ENCODE data around the gene RAD51AP1. TPM values are rescaled to one million over a fixed set of nuclear protein-coding genes. Genes with fewer than 3 reads are reported as not detected.
A peak's percentile ranks its signal among the peaks of the same experiment; 100 is the strongest.
"Not testable (repeated sequence)": the region's sequence is repeated elsewhere in the genome, so short reads cannot be mapped to it uniquely, and the experiment has no call there.

Gene RAD51AP1, protein sequence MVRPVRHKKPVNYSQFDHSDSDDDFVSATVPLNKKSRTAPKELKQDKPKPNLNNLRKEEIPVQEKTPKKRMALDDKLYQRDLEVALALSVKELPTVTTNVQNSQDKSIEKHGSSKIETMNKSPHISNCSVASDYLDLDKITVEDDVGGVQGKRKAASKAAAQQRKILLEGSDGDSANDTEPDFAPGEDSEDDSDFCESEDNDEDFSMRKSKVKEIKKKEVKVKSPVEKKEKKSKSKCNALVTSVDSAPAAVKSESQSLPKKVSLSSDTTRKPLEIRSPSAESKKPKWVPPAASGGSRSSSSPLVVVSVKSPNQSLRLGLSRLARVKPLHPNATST
- 1 to 10 TPM; 2.6 to 7.0 TPM for polyA plus RNA-seq

- 0% methylated on average over 49 of the region's 49 CpGs for WGBS, 2 donors
- H3K27me3 ChIP-seq (ENCODE audit: control insufficient read depth in 1 of 2, insufficient read depth in 2 of 2, low read length in 2 of 2): no peaks in the 10 kb centered on the region
- H3K9me3 ChIP-seq (ENCODE audit: control insufficient read depth in 2 of 2, insufficient read depth in 1 of 2, low read depth in 1 of 2, low read length in 1 of 2): no peaks in the 10 kb centered on the region
- peak within 1 kb of the TSS; percentile 83 to 94 for H3K27ac ChIP-seq (ENCODE audit: low read depth in 2 of 2, low read length in 1 of 2)
- H3K4me3 ChIP-seq (ENCODE audit: low read depth in 1 of 2, low read length in 2 of 2): peak within 1 kb of the TSS; percentile 67 to 99
- H3K36me3 ChIP-seq (ENCODE audit: control insufficient read depth in 2 of 2, insufficient read depth in 2 of 2, low read length in 1 of 2): no peaks in the 10 kb centered on the region
- no peaks in the 10 kb centered on the region for H3K4me1 ChIP-seq (ENCODE audit: control insufficient read depth in 2 of 2, insufficient read depth in 2 of 2, low read length in 1 of 2)
These were observed at the start of gene RAD51AP1 for GRCh38 chr12:4538207-4539160. Gene RAD51AP1, plus strand, starts transcription at chr12:4538890. Its CDS starts 50 bp downstream, at chr12:4538940.

DNA sequence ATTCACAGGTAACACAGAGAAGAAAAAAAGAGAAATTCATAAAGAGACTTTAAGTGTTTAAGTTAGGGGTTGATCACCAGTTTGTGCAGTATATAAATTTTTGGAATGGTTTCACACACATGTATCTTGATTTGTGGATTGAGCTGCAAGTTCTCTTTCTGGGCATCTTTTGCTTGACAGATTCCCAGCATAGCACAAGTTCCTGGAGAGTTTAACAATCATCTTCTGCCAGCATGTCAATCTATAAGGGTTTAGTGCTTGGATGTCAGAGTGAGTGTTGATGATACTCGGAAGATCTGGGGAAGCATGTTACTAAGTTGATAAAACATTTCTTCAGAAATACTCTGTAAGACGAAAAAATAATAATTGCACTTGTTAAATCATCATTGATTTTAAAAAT is 49.1 kb upstream of the RAD51AP1 start:
- no peaks in the 10 kb centered on the region for H3K27me3 ChIP-seq (ENCODE audit: control insufficient read depth in 1 of 2, insufficient read depth in 2 of 2, low read length in 2 of 2)
- no peak overlapping the region for H3K27ac ChIP-seq (ENCODE audit: low read depth in 2 of 2, low read length in 1 of 2)
- H3K4me3 ChIP-seq (ENCODE audit: low read depth in 1 of 2, low read length in 2 of 2): no peak overlapping the region
- H3K4me1 ChIP-seq (ENCODE audit: control insufficient read depth in 2 of 2, insufficient read depth in 2 of 2, low read length in 1 of 2): no peaks in the 10 kb centered on the region
- peaks cover 0 to 2% of the 10 kb centered on the region in 2 donors for H3K36me3 ChIP-seq (ENCODE audit: control insufficient read depth in 2 of 2, insufficient read depth in 2 of 2, low read length in 1 of 2)
- WGBS, 2 donors: 93 to 95% methylated on average over 2 of the region's 2 CpGs
- no peaks in the 10 kb centered on the region for H3K9me3 ChIP-seq (ENCODE audit: control insufficient read depth in 2 of 2, insufficient read depth in 1 of 2, low read depth in 1 of 2, low read length in 1 of 2)

DNA sequence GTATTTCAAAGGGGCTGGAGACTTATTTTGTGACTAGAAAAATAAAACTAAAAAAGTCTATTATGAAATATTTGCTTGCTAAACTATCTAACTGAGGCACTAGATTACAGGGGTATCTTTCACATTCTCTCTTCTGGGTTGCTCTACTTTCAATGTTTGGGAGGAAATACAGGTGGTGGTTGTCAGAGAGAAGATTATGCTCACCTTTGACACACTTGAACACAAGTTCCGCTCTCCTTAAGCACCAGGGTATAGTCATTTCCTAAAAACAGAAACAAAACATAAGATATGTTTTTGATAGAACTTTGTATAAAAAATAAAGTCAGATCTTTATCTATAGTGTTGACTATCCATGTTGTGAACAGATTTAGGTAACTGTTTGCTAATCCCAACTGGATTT is 47.7 kb upstream of the RAD51AP1 start:
- Histone ChIP-seq H3K36me3 (ENCODE audit: control insufficient read depth in 2 of 2, insufficient read depth in 2 of 2, low read length in 1 of 2) (peaks cover 0 to 5% of the 10 kb centered on the region in 2 donors), H3K4me1 (ENCODE audit: control insufficient read depth in 2 of 2, insufficient read depth in 2 of 2, low read length in 1 of 2) (no peaks in the 10 kb centered on the region), H3K27me3 (ENCODE audit: control insufficient read depth in 1 of 2, insufficient read depth in 2 of 2, low read length in 2 of 2) (no peaks in the 10 kb centered on the region), H3K27ac (ENCODE audit: low read depth in 2 of 2, low read length in 1 of 2) (no peak overlapping the region), H3K9me3 (ENCODE audit: control insufficient read depth in 2 of 2, insufficient read depth in 1 of 2, low read depth in 1 of 2, low read length in 1 of 2) (no peaks in the 10 kb centered on the region), H3K4me3 (ENCODE audit: low read depth in 1 of 2, low read length in 2 of 2) (no peak overlapping the region)
- WGBS, 2 donors: 90 to 97% methylated on average over 1 of the region's 1 CpG

DNA sequence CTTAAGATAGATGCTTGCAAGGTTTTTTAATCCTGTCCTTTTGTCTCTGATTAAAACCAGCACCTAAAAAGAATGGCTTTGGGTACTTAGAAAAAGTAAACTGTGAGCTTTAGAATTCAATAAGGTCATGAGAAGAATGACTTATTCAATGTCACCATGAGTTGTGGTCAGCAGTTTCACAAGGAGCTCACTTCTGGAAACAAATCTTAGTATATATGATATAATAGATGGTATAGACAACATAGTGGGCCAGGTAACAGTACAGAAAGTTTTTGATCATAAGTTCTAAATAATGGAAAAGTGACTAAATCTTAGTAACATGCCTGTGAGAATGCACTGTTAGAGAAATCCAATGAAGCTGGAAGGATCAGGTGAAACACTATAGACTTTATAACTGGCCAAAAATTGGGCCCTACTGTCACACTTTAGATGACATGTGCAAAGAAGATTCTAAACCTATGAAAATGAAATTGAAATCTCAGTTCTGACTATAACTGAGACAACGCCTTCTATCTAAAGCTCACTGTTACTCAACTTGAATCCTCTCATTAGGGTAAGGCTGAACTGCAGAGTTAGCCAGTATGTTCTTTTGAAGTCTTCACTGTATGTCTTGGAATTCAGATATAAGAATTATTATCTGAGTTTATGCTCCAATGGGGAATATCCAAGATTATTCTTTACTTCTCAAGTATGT is 42.4 kb upstream of the RAD51AP1 start:
- WGBS, 2 donors: 86 to 88% methylated on average over 1 of the region's 1 CpG

GRCh38 chr12:4499186-4499585 is 39.5 kb upstream of the RAD51AP1 start:
- Histone ChIP-seq H3K9me3 (ENCODE audit: control insufficient read depth in 2 of 2, insufficient read depth in 1 of 2, low read depth in 1 of 2, low read length in 1 of 2) (no peaks in the 10 kb centered on the region), H3K4me3 (ENCODE audit: low read depth in 1 of 2, low read length in 2 of 2) (no peak overlapping the region), H3K27ac (ENCODE audit: low read depth in 2 of 2, low read length in 1 of 2) (no peak overlapping the region), H3K27me3 (ENCODE audit: control insufficient read depth in 1 of 2, insufficient read depth in 2 of 2, low read length in 2 of 2) (no peaks in the 10 kb centered on the region), H3K4me1 (ENCODE audit: control insufficient read depth in 2 of 2, insufficient read depth in 2 of 2, low read length in 1 of 2) (no peaks in the 10 kb centered on the region), H3K36me3 (ENCODE audit: control insufficient read depth in 2 of 2, insufficient read depth in 2 of 2, low read length in 1 of 2) (peaks cover 3% of the 10 kb centered on the region in 2 donors)
- 98 to 100% methylated on average over 1 of the region's 1 CpG for WGBS, 2 donors

More for the DNA sequence above, 42.4 kb upstream of the RAD51AP1 start:
- Histone ChIP-seq H3K4me1 (ENCODE audit: control insufficient read depth in 2 of 2, insufficient read depth in 2 of 2, low read length in 1 of 2) (no peaks in the 10 kb centered on the region), H3K27ac (ENCODE audit: low read depth in 2 of 2, low read length in 1 of 2) (no peak overlapping the region), H3K9me3 (ENCODE audit: control insufficient read depth in 2 of 2, insufficient read depth in 1 of 2, low read depth in 1 of 2, low read length in 1 of 2) (no peaks in the 10 kb centered on the region), H3K27me3 (ENCODE audit: control insufficient read depth in 1 of 2, insufficient read depth in 2 of 2, low read length in 2 of 2) (no peaks in the 10 kb centered on the region), H3K4me3 (ENCODE audit: low read depth in 1 of 2, low read length in 2 of 2) (no peak overlapping the region), H3K36me3 (ENCODE audit: control insufficient read depth in 2 of 2, insufficient read depth in 2 of 2, low read length in 1 of 2) (peaks cover 0 to 3% of the 10 kb centered on the region in 2 donors)

DNA sequence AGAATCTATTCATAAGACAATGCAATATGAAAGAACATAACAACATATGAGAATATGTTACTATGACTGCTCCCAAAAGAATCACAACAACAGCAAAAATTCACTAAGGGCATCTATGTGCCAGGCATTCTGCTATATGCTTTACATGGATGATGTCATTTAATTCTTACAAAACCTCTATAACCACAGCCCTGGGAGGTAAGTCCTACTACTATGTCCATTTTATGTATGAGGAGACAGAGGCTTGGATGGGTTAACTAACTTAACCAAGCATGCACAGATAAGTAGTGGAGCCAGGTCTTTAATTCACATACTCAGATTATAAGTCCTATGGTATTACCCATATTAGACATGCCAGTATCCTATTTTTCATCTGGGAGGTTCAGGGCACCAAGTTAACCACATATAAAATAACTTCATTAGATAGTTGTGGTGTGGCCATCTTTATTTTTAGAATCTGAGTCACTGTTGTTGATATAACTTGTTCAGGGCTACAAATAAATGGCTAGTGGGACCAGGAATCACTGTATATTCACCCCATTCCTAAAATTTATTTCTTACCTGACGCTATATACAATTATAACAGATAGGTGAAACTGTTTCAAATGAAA is 33.2 kb upstream of the RAD51AP1 start:
- Histone ChIP-seq H3K36me3 (ENCODE audit: control insufficient read depth in 2 of 2, insufficient read depth in 2 of 2, low read length in 1 of 2) (peaks cover 0 to 3% of the 10 kb centered on the region in 2 donors), H3K4me1 (ENCODE audit: control insufficient read depth in 2 of 2, insufficient read depth in 2 of 2, low read length in 1 of 2) (no peaks in the 10 kb centered on the region), H3K27ac (ENCODE audit: low read depth in 2 of 2, low read length in 1 of 2) (no peak overlapping the region), H3K9me3 (ENCODE audit: control insufficient read depth in 2 of 2, insufficient read depth in 1 of 2, low read depth in 1 of 2, low read length in 1 of 2) (no peaks in the 10 kb centered on the region), H3K4me3 (ENCODE audit: low read depth in 1 of 2, low read length in 2 of 2) (no peak overlapping the region), H3K27me3 (ENCODE audit: control insufficient read depth in 1 of 2, insufficient read depth in 2 of 2, low read length in 2 of 2) (no peaks in the 10 kb centered on the region)
- WGBS, 2 donors: 98 to 100% methylated on average over 1 of the region's 1 CpG

DNA sequence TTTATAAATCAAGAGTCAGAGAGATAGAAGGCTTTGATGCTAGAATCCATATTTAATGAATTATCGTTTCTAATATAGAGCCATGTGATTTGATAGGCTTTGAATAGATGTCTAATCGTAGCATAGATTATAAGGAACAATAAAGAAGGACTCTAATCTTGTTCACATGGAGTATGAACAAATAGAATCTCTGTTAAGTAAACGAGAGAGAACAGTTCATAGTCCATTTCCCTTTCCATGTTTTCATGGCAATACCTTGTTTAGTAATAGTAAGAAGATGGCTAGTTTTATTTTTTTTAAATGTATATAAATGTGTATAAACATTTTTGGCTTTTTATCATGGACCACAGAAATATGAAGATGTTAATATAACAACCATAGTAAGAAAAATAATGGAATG is 32.3 kb upstream of the RAD51AP1 start:
- Histone ChIP-seq H3K27me3 (ENCODE audit: control insufficient read depth in 1 of 2, insufficient read depth in 2 of 2, low read length in 2 of 2) (no peaks in the 10 kb centered on the region), H3K36me3 (ENCODE audit: control insufficient read depth in 2 of 2, insufficient read depth in 2 of 2, low read length in 1 of 2) (peaks cover 0 to 3% of the 10 kb centered on the region in 2 donors), H3K4me3 (ENCODE audit: low read depth in 1 of 2, low read length in 2 of 2) (no peak overlapping the region), H3K27ac (ENCODE audit: low read depth in 2 of 2, low read length in 1 of 2) (no peak overlapping the region), H3K4me1 (ENCODE audit: control insufficient read depth in 2 of 2, insufficient read depth in 2 of 2, low read length in 1 of 2) (no peaks in the 10 kb centered on the region), H3K9me3 (ENCODE audit: control insufficient read depth in 2 of 2, insufficient read depth in 1 of 2, low read depth in 1 of 2, low read length in 1 of 2) (no peaks in the 10 kb centered on the region)
- 60 to 77% methylated on average over 3 of the region's 3 CpGs for WGBS, 2 donors

DNA sequence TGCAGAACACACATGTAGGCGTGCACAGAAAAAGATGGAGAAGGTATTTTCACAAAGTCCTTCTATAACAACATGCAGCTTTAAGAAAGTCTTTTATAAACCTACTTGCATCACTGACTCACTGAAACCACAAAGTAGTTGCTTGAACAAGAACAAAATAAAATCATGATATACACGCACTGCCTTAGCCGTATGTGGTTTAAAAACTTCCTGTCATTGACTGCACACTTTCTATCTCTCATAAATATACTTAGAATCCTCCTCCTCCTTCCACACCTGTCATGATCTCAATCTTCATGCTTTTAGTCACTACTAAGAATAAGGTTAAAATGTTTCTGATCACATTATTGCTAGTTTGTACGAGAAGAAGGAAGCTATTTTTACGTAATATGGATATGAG is 31.8 kb upstream of the RAD51AP1 start:
- no peak overlapping the region for H3K27ac ChIP-seq (ENCODE audit: low read depth in 2 of 2, low read length in 1 of 2)
- no peaks in the 10 kb centered on the region for H3K27me3 ChIP-seq (ENCODE audit: control insufficient read depth in 1 of 2, insufficient read depth in 2 of 2, low read length in 2 of 2)
- WGBS, 2 donors: 81% methylated on average over 5 of the region's 5 CpGs
- H3K4me1 ChIP-seq (ENCODE audit: control insufficient read depth in 2 of 2, insufficient read depth in 2 of 2, low read length in 1 of 2): no peaks in the 10 kb centered on the region
- no peak overlapping the region for H3K4me3 ChIP-seq (ENCODE audit: low read depth in 1 of 2, low read length in 2 of 2)
- H3K36me3 ChIP-seq (ENCODE audit: control insufficient read depth in 2 of 2, insufficient read depth in 2 of 2, low read length in 1 of 2): peaks cover 0 to 3% of the 10 kb centered on the region in 2 donors
- H3K9me3 ChIP-seq (ENCODE audit: control insufficient read depth in 2 of 2, insufficient read depth in 1 of 2, low read depth in 1 of 2, low read length in 1 of 2): no peaks in the 10 kb centered on the region

- H3K4me1 ChIP-seq (ENCODE audit: control insufficient read depth in 2 of 2, insufficient read depth in 2 of 2, low read length in 1 of 2); H3K4me3 ChIP-seq (ENCODE audit: low read depth in 1 of 2, low read length in 2 of 2); H3K27me3 ChIP-seq (ENCODE audit: control insufficient read depth in 1 of 2, insufficient read depth in 2 of 2, low read length in 2 of 2); H3K9me3 ChIP-seq (ENCODE audit: control insufficient read depth in 2 of 2, insufficient read depth in 1 of 2, low read depth in 1 of 2, low read length in 1 of 2); H3K27ac ChIP-seq (ENCODE audit: low read depth in 2 of 2, low read length in 1 of 2); H3K36me3 ChIP-seq (ENCODE audit: control insufficient read depth in 2 of 2, insufficient read depth in 2 of 2, low read length in 1 of 2): not testable (repeated sequence)
- WGBS, 2 donors: 89 to 94% methylated on average over 4 of the region's 4 CpGs
These were observed 30.2 kb upstream of the RAD51AP1 start for GRCh38 chr12:4508503-4508902.

All from esophagus (tissue), 2 donors.